ENCODE measurements around the gene TMPRSS12. TPM values are rescaled to one million over a fixed set of nuclear protein-coding genes. Genes with fewer than 3 reads are reported as not detected.

TMPRSS12 gene
- total RNA-seq, 1 experiment from 2014 or later = not detected

GRCh38 chr12:50865266-50865665, 22.5 kb downstream of the TMPRSS12 start:
- intact Hi-C loops (cut with micrococcal nuclease) = no loop called here

More at GRCh38 chr12:50865266-50865665, 22.5 kb downstream of the TMPRSS12 start:
- RAD21 ChIA-PET (ENCODE audit: low non-redundant PET in 1 of 2, low total read pairs in 2 of 2, uncharacterized antibody in 2 of 2, unreplicated experiment in 2 of 2) = no interaction called here
- H4K20me1 ChIP-seq (ENCODE audit: insufficient read depth) = no peaks in the 10 kb centered on the region
- no peak overlapping the region for H3K4me3 ChIP-seq (replicated peaks in 1 of 2; ENCODE audit: low read depth in 1 of 2, low read length in 2 of 2)
- no peak overlapping the region for H2AFZ ChIP-seq (ENCODE audit: low read depth, low read length, poor library complexity, severe bottlenecking)
- no peaks in the 10 kb centered on the region for H3K79me2 ChIP-seq (ENCODE audit: insufficient read depth, low read length)
- H3K4me2 ChIP-seq (ENCODE audit: low read length) = no peak overlapping the region
- no TSS peak for BruUV-seq (replicated peaks)
- H3K27me3 ChIP-seq (ENCODE audit: insufficient read depth, low read length) = no peaks in the 10 kb centered on the region
- no peaks in the 10 kb centered on the region for H3K36me3 ChIP-seq (ENCODE audit: control insufficient read depth in 1 of 2, insufficient read depth in 2 of 2, low read length in 2 of 2)
- no peak overlapping the region for H3K27ac ChIP-seq (ENCODE audit: low read depth, low read length)
- H3K9me3 ChIP-seq (ENCODE audit: control insufficient read depth in 1 of 2, insufficient read depth in 1 of 2, low read depth in 1 of 2, low read length in 2 of 2) = peaks cover 0 to 3% of the 10 kb centered on the region in 2 experiments; a peak in 1 of 4 replicates
- H3K9me2 ChIP-seq (ENCODE audit: insufficient read depth) = no peaks in the 10 kb centered on the region
- no peak for TF ChIP-seq TCF7L2 (IDR thresholded peaks at IDR 0.05; ENCODE audit: borderline replicate concordance, extremely low read depth, insufficient read depth, insufficient read length)
- TF ChIP-seq EZH2phosphoT487 (IDR thresholded peaks at IDR 0.05; ENCODE audit: borderline replicate concordance) = no peak
- no peak for TF ChIP-seq MAX (IDR thresholded peaks at IDR 0.05)
- no peak for TF ChIP-seq ATF3 (IDR thresholded peaks at IDR 0.05)
- no peak for TF ChIP-seq ZBTB33 (IDR thresholded peaks at IDR 0.05; ENCODE audit: extremely low read depth, insufficient replicate concordance, low read length)
- TF ChIP-seq ELF1 (IDR thresholded peaks at IDR 0.05; ENCODE audit: borderline replicate concordance, low read depth) = no peak
- TF ChIP-seq YY1 (IDR thresholded peaks at IDR 0.05; ENCODE audit: extremely low read depth, insufficient replicate concordance, low read depth, low read length) = no peak
- TF ChIP-seq EZH2 (IDR thresholded peaks at IDR 0.05) = no peak
- TF ChIP-seq REST (IDR thresholded peaks at IDR 0.05; ENCODE audit: low read depth) = no peak
- TF ChIP-seq CEBPB (IDR thresholded peaks at IDR 0.05; ENCODE audit: low read depth) = no peak
- no peak for TF ChIP-seq RAD21 (IDR thresholded peaks at IDR 0.05; ENCODE audit: low read depth)
- no peak for TF ChIP-seq ZNF274 (IDR thresholded peaks at IDR 0.05; ENCODE audit: low read depth, low read length)
- TF ChIP-seq SRF (IDR thresholded peaks at IDR 0.05; ENCODE audit: low read depth) = no peak
- no peak for TF ChIP-seq JUND (IDR thresholded peaks at IDR 0.05)
- no peak for TF ChIP-seq FOSL1 (IDR thresholded peaks at IDR 0.05; ENCODE audit: low read depth)
- POLR2A ChIA-PET = no interaction called here
- ATAC-seq = no peak
- CTCF ChIA-PET = no interaction called here
- no peak for DNase-seq (ENCODE audit: low read depth, low spot score)
- H3K4me1 ChIP-seq (ENCODE audit: control insufficient read depth in 1 of 2, insufficient read depth in 2 of 2, low read length in 2 of 2) = peaks cover 0 to 7% of the 10 kb centered on the region in 2 experiments; a peak in 1 of 4 replicates
- H3K9ac ChIP-seq (ENCODE audit: low read length) = no peak overlapping the region

All from HCT116 (cell line).